Measurements from ENCODE around the gene ARNT2. TPM values are rescaled to one million over a fixed set of nuclear protein-coding genes. Genes with fewer than 3 reads are reported as not detected.

ARNT2 gene
- 14.1 and 17.0 TPM in 2 replicates for polyA plus RNA-seq (2012; rRNA removed)
- polyA plus RNA-seq (2012; cell fraction: cytosol; rRNA removed), result 13.5 and 17.2 TPM in 2 replicates
- polyA plus RNA-seq (2012; cell fraction: nucleus; rRNA removed), result 17.9 and 22.5 TPM in 2 replicates

GRCh38 chr15:80404057-80404760, at the start of gene ARNT2:
Gene ARNT2, plus strand, starts transcription at chr15:80404382. Its CDS starts 134 bp downstream, at chr15:80404516.
- Histone ChIP-seq H4K20me1 (ENCODE audit: insufficient read depth) (no peaks in the 10 kb centered on the region), H3F3A (replicated peaks; ENCODE audit: insufficient read depth) (no peaks in the 10 kb centered on the region), H3K27me3 (ENCODE audit: insufficient read depth) (no peaks in the 10 kb centered on the region), H3K9ac (peak within 1 kb of the TSS; percentile 80), H3K9me2 (no peaks in the 10 kb centered on the region), H2AFZ (ENCODE audit: low read depth) (peak within 1 kb of the TSS; percentile 87), H3K36me3 (replicated peaks in 1 of 2; ENCODE audit: control insufficient read depth in 1 of 2, insufficient read depth in 2 of 2, low read length in 1 of 2) (no peaks in the 10 kb centered on the region), H3K27ac (ENCODE audit: low read depth in 2 of 2, low read length in 1 of 2) (peak within 1 kb of the TSS; percentile 39 to 87; a peak in 3 of 4 replicates), H3K4me2 (peak within 1 kb of the TSS; percentile 93), H3K4me1 (ENCODE audit: control insufficient read depth in 1 of 2, insufficient read depth in 2 of 2, low read depth in 1 of 2, low read length in 1 of 2) (peaks cover 6 to 17% of the 10 kb centered on the region in 2 experiments; a peak in 2 of 4 replicates), H3K4me3 (ENCODE audit: low read depth in 2 of 2, low read length in 1 of 2) (peak within 1 kb of the TSS; percentile 83 to 85), H3K9me3 (no peaks in the 10 kb centered on the region), H3K79me2 (ENCODE audit: insufficient read depth) (peaks cover 24% of the 10 kb centered on the region; the same call in 1 of the 2 replicates)
- POLR2A ChIA-PET, result no interaction called here
- WGBS (ENCODE audit: low lambda C conversion rate), result 3% methylated on average over 8 of the region's 102 CpGs
- CTCF ChIA-PET, result interaction anchor here (1.3 kb wide), 1 partner anchor 10 kb away, joined by 3 read pairs; no protein-coding TSS in a partner anchor
- peak; percentile 91 for DNase-seq
- TF ChIP-seq RCOR1 (IDR thresholded peaks at IDR 0.05; ENCODE audit: low read length) (no peak), RXRA (IDR thresholded peaks at IDR 0.05; ENCODE audit: borderline replicate concordance, low read depth) (no peak), REST (IDR thresholded peaks at IDR 0.05; ENCODE audit: low read depth, low read length) (no peak), IRF3 (IDR thresholded peaks at IDR 0.05; ENCODE audit: low read depth, low read length) (no peak), TCF12 (IDR thresholded peaks at IDR 0.05) (no peak), RFX5 (IDR thresholded peaks at IDR 0.05; ENCODE audit: low read length) (no peak), TAF1 (IDR thresholded peaks at IDR 0.05; ENCODE audit: borderline replicate concordance, low read depth, low read length) (peak; percentile 6; the same call in 1 of the 2 replicates), GABPA (IDR thresholded peaks at IDR 0.05; ENCODE audit: low read depth) (no peak), MXI1 (IDR thresholded peaks at IDR 0.05; ENCODE audit: low read depth, low read length) (no peak), FOSL2 (IDR thresholded peaks at IDR 0.05; ENCODE audit: borderline replicate concordance, low read depth) (no peak), SIN3A (IDR thresholded peaks at IDR 0.05; ENCODE audit: borderline replicate concordance, low read depth, low read length) (no peak; the same call in 1 of the 2 replicates), FOXM1 (IDR thresholded peaks at IDR 0.05; ENCODE audit: low read depth) (no peak), CHD2 (IDR thresholded peaks at IDR 0.05; ENCODE audit: low read length, partially characterized antibody) (peak; percentile 97), ZBTB33 (IDR thresholded peaks at IDR 0.05; ENCODE audit: borderline replicate concordance, low read depth) (peak; percentile 92), EZH2phosphoT487 (IDR thresholded peaks at IDR 0.05; ENCODE audit: borderline replicate concordance, low read depth) (no peak), POLR2AphosphoS5 (IDR thresholded peaks at IDR 0.05; ENCODE audit: low read depth, low read length) (peak; percentile 44; the same call in 1 of the 2 replicates), ELF1 (IDR thresholded peaks at IDR 0.05) (no peak), FOXJ3 (CRISPR knock-in tag; IDR thresholded peaks at IDR 0.05) (no peak), MAX (IDR thresholded peaks at IDR 0.05; ENCODE audit: low read depth) (no peak), MEF2A (IDR thresholded peaks at IDR 0.05; ENCODE audit: borderline replicate concordance, low read depth) (no peak), TEAD4 (IDR thresholded peaks at IDR 0.05; ENCODE audit: borderline replicate concordance, insufficient read depth) (no peak), GATA2 (CRISPR knock-in tag; IDR thresholded peaks at IDR 0.05) (no peak), USF2 (IDR thresholded peaks at IDR 0.05; ENCODE audit: borderline replicate concordance, low read depth, low read length) (no peak), NFIC (IDR thresholded peaks at IDR 0.05; ENCODE audit: borderline replicate concordance) (no peak)
